Measurements from ENCODE around the gene LRBA. TPM values are rescaled to one million over a fixed set of nuclear protein-coding genes. Genes with fewer than 3 reads are reported as not detected.
A peak's percentile ranks its signal among the peaks of the same experiment; 100 is the strongest.

LRBA gene
- total and polyA plus RNA-seq, 4 experiments from 2014 or later, result 17.1 to 64.5 (median 45.4) TPM

GRCh38 chr4:150534818-150535217 is 480.3 kb downstream of the LRBA start:
- H3K27ac Mint-ChIP-seq, result peak overlapping the region in 1 of 7 donors; percentile 69
- Histone ChIP-seq H3K4me1 (ENCODE audit: insufficient read depth, low read length) (no peaks in the 10 kb centered on the region), H3K27ac (ENCODE audit: low read depth, low read length) (no peak overlapping the region), H3K4me3 (ENCODE audit: low read length in 2 of 2) (no peak overlapping the region), H3K36me3 (ENCODE audit: insufficient read depth, low read length) (no peaks in the 10 kb centered on the region), H3K27me3 (ENCODE audit: insufficient read depth, low read length) (no peaks in the 10 kb centered on the region), H3K9me3 (ENCODE audit: control insufficient read depth in 1 of 2, low read length in 2 of 2) (no peaks in the 10 kb centered on the region)
- peaks cover 4 to 24% of the 10 kb centered on the region in 2 donors for H3K36me3 Mint-ChIP-seq
- peaks cover 0 to 8% (median 0%) of the 10 kb centered on the region in 4 donors for H3K4me1 Mint-ChIP-seq
- DNase-seq, result no peak
- peaks cover 0 to 2% (median 0%) of the 10 kb centered on the region in 8 donors for H3K9me3 Mint-ChIP-seq
- POLR2A ChIA-PET (ENCODE audit: partially characterized antibody), result no interaction called here
- H3K4me3 Mint-ChIP-seq, result no peak overlapping the region
- intact Hi-C loops (cut with micrococcal nuclease), result no loop called here
- CTCF ChIA-PET (ENCODE audit: partially characterized antibody), result no interaction called here
- H3K27me3 Mint-ChIP-seq, result no peaks in the 10 kb centered on the region

DNA sequence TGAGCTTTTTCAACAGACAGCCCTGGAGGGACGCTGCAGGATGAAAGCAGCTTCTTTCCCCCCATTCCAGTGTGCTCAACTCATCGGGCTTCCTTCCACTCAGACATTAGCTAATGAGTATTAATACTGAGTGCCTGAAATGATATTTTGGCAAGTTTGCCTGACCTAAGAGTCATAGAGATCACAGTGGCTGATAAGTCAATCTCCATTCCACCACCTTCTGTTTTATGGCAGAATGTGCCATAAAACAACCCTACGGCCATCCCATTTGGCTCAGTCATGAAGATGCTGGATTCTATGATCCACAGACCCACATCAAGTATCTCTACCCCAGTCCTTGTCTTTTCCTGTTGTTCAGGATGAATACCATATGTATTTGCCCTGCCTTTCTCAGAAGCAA is 481.4 kb downstream of the LRBA start:
- H3K27ac ChIP-seq (ENCODE audit: low read depth, low read length), result no peak overlapping the region
- no peaks in the 10 kb centered on the region for H3K36me3 ChIP-seq (ENCODE audit: insufficient read depth, low read length)
- H3K4me1 Mint-ChIP-seq, result peaks cover 0 to 6% (median 0%) of the 10 kb centered on the region in 4 donors
- DNase-seq, result no peak
- H3K4me1 ChIP-seq (ENCODE audit: insufficient read depth, low read length), result no peaks in the 10 kb centered on the region
- no peak overlapping the region for H3K27ac Mint-ChIP-seq
- H3K4me3 ChIP-seq (ENCODE audit: low read length in 2 of 2), result no peak overlapping the region
- H3K9me3 Mint-ChIP-seq, result peaks cover 0 to 2% (median 0%) of the 10 kb centered on the region in 8 donors
- intact Hi-C loops (cut with micrococcal nuclease), result no loop called here
- CTCF ChIA-PET (ENCODE audit: partially characterized antibody), result interaction anchor here (1.3 kb wide), 1 partner anchor 8 kb away, joined by 3 read pairs; no protein-coding TSS in a partner anchor
- POLR2A ChIA-PET (ENCODE audit: partially characterized antibody), result no interaction called here
- no peak overlapping the region for H3K4me3 Mint-ChIP-seq
- no peaks in the 10 kb centered on the region for H3K27me3 Mint-ChIP-seq
- H3K27me3 ChIP-seq (ENCODE audit: insufficient read depth, low read length), result no peaks in the 10 kb centered on the region
- H3K9me3 ChIP-seq (ENCODE audit: control insufficient read depth in 1 of 2, low read length in 2 of 2), result no peaks in the 10 kb centered on the region
- H3K36me3 Mint-ChIP-seq, result peaks cover 4 to 20% of the 10 kb centered on the region in 2 donors

- Mint-ChIP-seq H3K4me3 (no peak overlapping the region), H3K9me3 (no peaks in the 10 kb centered on the region), H3K36me3 (peaks cover 8 to 23% of the 10 kb centered on the region in 2 donors), H3K27ac (no peak overlapping the region), H3K4me1 (peaks cover 0 to 1% (median 0%) of the 10 kb centered on the region in 4 donors), H3K27me3 (no peaks in the 10 kb centered on the region)
- Histone ChIP-seq H3K36me3 (ENCODE audit: insufficient read depth, low read length) (no peaks in the 10 kb centered on the region), H3K4me1 (ENCODE audit: insufficient read depth, low read length) (no peaks in the 10 kb centered on the region), H3K27ac (ENCODE audit: low read depth, low read length) (no peak overlapping the region), H3K4me3 (ENCODE audit: low read length in 2 of 2) (no peak overlapping the region), H3K9me3 (ENCODE audit: control insufficient read depth in 1 of 2, low read length in 2 of 2) (no peaks in the 10 kb centered on the region), H3K27me3 (ENCODE audit: insufficient read depth, low read length) (no peaks in the 10 kb centered on the region)
- intact Hi-C loops (cut with micrococcal nuclease), result no loop called here
- no peak for DNase-seq
- CTCF ChIA-PET (ENCODE audit: partially characterized antibody), result no interaction called here
- POLR2A ChIA-PET (ENCODE audit: partially characterized antibody), result no interaction called here
Observed at GRCh38 chr4:150525321-150525868, 489.7 kb downstream of the LRBA start.

- ChIA-PET POLR2A (ENCODE audit: partially characterized antibody) (no interaction called here), CTCF (ENCODE audit: partially characterized antibody) (no interaction called here)
- Histone ChIP-seq H3K9me3 (ENCODE audit: control insufficient read depth in 1 of 2, low read length in 2 of 2) (no peaks in the 10 kb centered on the region), H3K4me3 (ENCODE audit: low read length in 2 of 2) (no peak overlapping the region), H3K4me1 (ENCODE audit: insufficient read depth, low read length) (no peaks in the 10 kb centered on the region), H3K27ac (ENCODE audit: low read depth, low read length) (no peak overlapping the region), H3K27me3 (ENCODE audit: insufficient read depth, low read length) (no peaks in the 10 kb centered on the region), H3K36me3 (ENCODE audit: insufficient read depth, low read length) (no peaks in the 10 kb centered on the region)
- Mint-ChIP-seq H3K36me3 (peaks cover 0 to 16% of the 10 kb centered on the region in 2 donors), H3K27ac (peak overlapping the region in 1 of 7 donors; percentile 26), H3K4me3 (no peak overlapping the region), H3K9me3 (no peaks in the 10 kb centered on the region), H3K27me3 (no peaks in the 10 kb centered on the region), H3K4me1 (peaks cover 0 to 6% (median 3%) of the 10 kb centered on the region in 4 donors)
- DNase-seq, result no peak
- intact Hi-C loops (cut with micrococcal nuclease), result no loop called here
Observed at GRCh38 chr4:150518559-150518958, 496.5 kb downstream of the LRBA start.

DNA sequence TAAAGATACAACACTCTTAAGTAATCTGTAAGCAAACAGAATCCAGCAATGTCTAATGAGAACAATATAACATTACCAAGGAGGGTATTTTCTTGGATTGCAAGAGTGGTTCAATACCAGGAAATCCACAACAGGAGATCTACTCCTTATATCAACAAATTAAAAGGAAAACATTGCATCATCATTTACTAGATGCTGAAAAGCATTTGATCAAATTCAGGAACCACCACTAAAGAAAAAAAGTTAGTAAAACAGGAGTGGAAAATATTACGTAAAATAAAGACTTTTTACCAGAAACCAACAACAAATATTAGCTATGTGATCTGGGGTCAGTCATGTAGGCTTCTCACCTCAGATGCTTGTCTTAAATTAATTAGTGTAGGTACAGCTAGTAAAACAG is 499.9 kb downstream of the LRBA start:
- intact Hi-C loops (cut with micrococcal nuclease), result no loop called here
- peaks cover 0 to 2% (median 0%) of the 10 kb centered on the region in 8 donors for H3K9me3 Mint-ChIP-seq
- H3K27ac Mint-ChIP-seq, result no peak overlapping the region
- ChIA-PET CTCF (ENCODE audit: partially characterized antibody) (no interaction called here), POLR2A (ENCODE audit: partially characterized antibody) (no interaction called here)
- Histone ChIP-seq H3K36me3 (ENCODE audit: insufficient read depth, low read length) (no peaks in the 10 kb centered on the region), H3K27ac (ENCODE audit: low read depth, low read length) (no peak overlapping the region), H3K9me3 (ENCODE audit: control insufficient read depth in 1 of 2, low read length in 2 of 2) (no peaks in the 10 kb centered on the region), H3K4me3 (ENCODE audit: low read length in 2 of 2) (no peak overlapping the region), H3K27me3 (ENCODE audit: insufficient read depth, low read length) (no peaks in the 10 kb centered on the region), H3K4me1 (ENCODE audit: insufficient read depth, low read length) (no peaks in the 10 kb centered on the region)
- peaks cover 0 to 12% (median 6%) of the 10 kb centered on the region in 4 donors for H3K4me1 Mint-ChIP-seq
- H3K27me3 Mint-ChIP-seq, result no peaks in the 10 kb centered on the region
- peaks cover 12 to 21% of the 10 kb centered on the region in 2 donors for H3K36me3 Mint-ChIP-seq
- no peak for DNase-seq
- H3K4me3 Mint-ChIP-seq, result no peak overlapping the region

DNA sequence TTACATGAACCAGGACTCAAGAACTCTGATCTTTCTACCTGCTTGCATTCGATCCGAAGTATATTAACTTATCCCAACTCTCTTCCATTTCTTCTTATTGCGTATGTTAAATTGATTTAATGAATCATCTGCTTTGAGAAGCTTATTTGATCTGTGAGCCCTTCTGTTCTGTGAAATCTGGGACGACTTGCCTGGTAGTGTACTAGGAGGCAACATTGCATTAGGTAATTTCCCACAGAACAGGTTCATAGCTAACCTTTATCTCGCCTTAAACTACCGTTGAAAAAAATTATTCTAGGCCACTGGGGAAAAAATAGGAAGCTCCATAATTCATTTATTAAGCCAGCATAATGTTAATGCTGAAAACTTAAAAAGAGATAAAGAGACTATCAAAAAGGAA is 500.4 kb downstream of the LRBA start:
- no peak overlapping the region for H3K27ac Mint-ChIP-seq
- peaks cover 0 to 2% (median 0%) of the 10 kb centered on the region in 8 donors for H3K9me3 Mint-ChIP-seq
- Histone ChIP-seq H3K9me3 (ENCODE audit: control insufficient read depth in 1 of 2, low read length in 2 of 2) (no peaks in the 10 kb centered on the region), H3K27ac (ENCODE audit: low read depth, low read length) (no peak overlapping the region), H3K4me1 (ENCODE audit: insufficient read depth, low read length) (no peaks in the 10 kb centered on the region), H3K27me3 (ENCODE audit: insufficient read depth, low read length) (no peaks in the 10 kb centered on the region), H3K36me3 (ENCODE audit: insufficient read depth, low read length) (no peaks in the 10 kb centered on the region), H3K4me3 (ENCODE audit: low read length in 2 of 2) (no peak overlapping the region)
- POLR2A ChIA-PET (ENCODE audit: partially characterized antibody), result no interaction called here
- DNase-seq, result no peak
- CTCF ChIA-PET (ENCODE audit: partially characterized antibody), result no interaction called here
- no peak overlapping the region for H3K4me3 Mint-ChIP-seq
- H3K36me3 Mint-ChIP-seq, result peaks cover 12 to 22% of the 10 kb centered on the region in 2 donors
- intact Hi-C loops (cut with micrococcal nuclease), result no loop called here
- no peaks in the 10 kb centered on the region for H3K27me3 Mint-ChIP-seq
- peaks cover 0 to 12% (median 6%) of the 10 kb centered on the region in 4 donors for H3K4me1 Mint-ChIP-seq

- no peak overlapping the region for H3K27ac Mint-ChIP-seq
- no peak overlapping the region for H3K27ac ChIP-seq (ENCODE audit: low read depth, low read length)
- no peaks in the 10 kb centered on the region for H3K36me3 ChIP-seq (ENCODE audit: insufficient read depth, low read length)
- no peaks in the 10 kb centered on the region for H3K4me1 ChIP-seq (ENCODE audit: insufficient read depth, low read length)
- no peak overlapping the region for H3K4me3 ChIP-seq (ENCODE audit: low read length in 2 of 2)
- peaks cover 20 to 26% of the 10 kb centered on the region in 2 donors for H3K36me3 Mint-ChIP-seq
- CTCF ChIA-PET (ENCODE audit: partially characterized antibody), result no interaction called here
- peaks cover 0 to 14% (median 5%) of the 10 kb centered on the region in 4 donors for H3K4me1 Mint-ChIP-seq
- H3K4me3 Mint-ChIP-seq, result no peak overlapping the region
- no peaks in the 10 kb centered on the region for H3K27me3 ChIP-seq (ENCODE audit: insufficient read depth, low read length)
- H3K9me3 ChIP-seq (ENCODE audit: control insufficient read depth in 1 of 2, low read length in 2 of 2), result no peaks in the 10 kb centered on the region
- POLR2A ChIA-PET (ENCODE audit: partially characterized antibody), result no interaction called here
- H3K27me3 Mint-ChIP-seq, result no peaks in the 10 kb centered on the region
- intact Hi-C loops (cut with micrococcal nuclease), result no loop called here
- DNase-seq, result no peak
- H3K9me3 Mint-ChIP-seq, result peaks cover 0 to 8% (median 5%) of the 10 kb centered on the region in 8 donors
Observed at GRCh38 chr4:150510176-150510865, 504.8 kb downstream of the LRBA start.
